DOHH2 (cell line): ENCODE data around the gene FCN2.

ENCODE experiments used
- H3F3A ChIP-seq: fragments of 200-600 bp; sonication (generic), shearing (Covaris generic); 2 replicates; pipeline ENCODE4 v1.6.0; 2016; ENCODE audit warnings: antibody characterized with exemption, mild to moderate bottlenecking; ENCODE audit not compliant: control insufficient read depth, insufficient read depth
- H3K27ac ChIP-seq: fragments of 200-600 bp; sonication (generic); 2 replicates; pipeline ENCODE4 v1.5.1; 2014; ENCODE audit warnings: low read depth, mild to moderate bottlenecking, low read length, moderate library complexity
- H3K27me3 ChIP-seq: fragments of 200-600 bp; sonication (generic); 2 replicates; pipeline ENCODE4 v1.6.1; 2014; ENCODE audit warnings: mild to moderate bottlenecking, low read length, mixed read lengths; ENCODE audit not compliant: control insufficient read depth
- H3K36me3 ChIP-seq: fragments of 200-600 bp; sonication (generic); 2 replicates; pipeline ENCODE4 v1.6.1; 2014; ENCODE audit warnings: mild to moderate bottlenecking, low read length, moderate library complexity, mixed read lengths; ENCODE audit not compliant: control insufficient read depth
- H3K4me1 ChIP-seq: fragments of 200-600 bp; sonication (generic); 2 replicates; pipeline ENCODE4 v1.6.1; 2014; ENCODE audit warnings: mild to moderate bottlenecking, low read length, mixed read lengths; ENCODE audit not compliant: control insufficient read depth
- H3K4me2 ChIP-seq: fragments of 200-600 bp; sonication (generic); 2 replicates; pipeline ENCODE4 v1.6.0; 2014; ENCODE audit warnings: mild to moderate bottlenecking, low read length, moderate library complexity
- H3K4me3 ChIP-seq: fragments of 200-600 bp; sonication (generic); 2 replicates; pipeline ENCODE4 v1.5.1; 2014; ENCODE audit warnings: mild to moderate bottlenecking, low read length, mixed read lengths
- H3K79me2 ChIP-seq: fragments of 200-600 bp; sonication (generic); 2 replicates; pipeline ENCODE4 v1.6.1; 2014; ENCODE audit warnings: mild to moderate bottlenecking, low read length, mixed read lengths; ENCODE audit not compliant: control insufficient read depth
- H3K9me2 ChIP-seq: fragments of 200-600 bp; sonication (generic); replicated peaks from 2 replicates; pipeline ENCODE4 v1.6.1; 2014; ENCODE audit warnings: mild to moderate bottlenecking, low read length, mixed read lengths; ENCODE audit not compliant: control insufficient read depth
- H3K9me3 ChIP-seq: fragments of 200-600 bp; sonication (generic); 2 replicates; pipeline ENCODE4 v1.6.1; 2014; ENCODE audit warnings: antibody characterized with exemption, low read length, mixed read lengths; ENCODE audit not compliant: control insufficient read depth, insufficient read depth
- H4K20me1 ChIP-seq: fragments of 200-600 bp; sonication (generic); 2 replicates; pipeline ENCODE4 v1.6.0; 2014; ENCODE audit warnings: low read depth, mild to moderate bottlenecking, antibody characterized with exemption, low read length, moderate library complexity; ENCODE audit not compliant: control insufficient read depth, insufficient read depth
- CTCF ChIP-seq: fragments of 200-600 bp; sonication (generic); IDR thresholded peaks from one replicate; pipeline ENCODE4 v1.5.1; 2014; ENCODE audit warnings: antibody characterized with exemption, mild to moderate bottlenecking, low read depth, low read length; ENCODE audit not compliant: poor library complexity, severe bottlenecking
- EZH2phosphoT487 ChIP-seq: fragments of 200-600 bp; sonication (generic); IDR thresholded peaks from 2 replicates; pipeline ENCODE4 v1.6.1; 2017; ENCODE audit warnings: borderline replicate concordance, mild to moderate bottlenecking, antibody characterized with exemption, low read length, moderate library complexity, mixed read lengths

Gene FCN2

GRCh38 chr9:134843740-134844139, 36.9 kb upstream of the FCN2 start:
- Histone ChIP-seq H3K9me2 (no peaks in the 10 kb centered on the region), H3F3A (no peaks in the 10 kb centered on the region), H3K4me3 (no peak overlapping the region), H3K79me2 (no peaks in the 10 kb centered on the region), H3K9me3 (no peaks in the 10 kb centered on the region; the same call in 1 of the 2 replicates), H4K20me1 (no peaks in the 10 kb centered on the region), H3K27me3 (no peaks in the 10 kb centered on the region), H3K27ac (no peak overlapping the region), H3K36me3 (no peaks in the 10 kb centered on the region), H3K4me1 (no peaks in the 10 kb centered on the region), H3K4me2 (no peak overlapping the region)
- TF ChIP-seq CTCF (no peak), EZH2phosphoT487 (no peak)

- H3K27me3 ChIP-seq, result no peaks in the 10 kb centered on the region
- no peaks in the 10 kb centered on the region for H3K9me2 ChIP-seq
- no peaks in the 10 kb centered on the region for H3K79me2 ChIP-seq
- no peak overlapping the region for H3K27ac ChIP-seq
- H3K4me2 ChIP-seq, result no peak overlapping the region
- no peaks in the 10 kb centered on the region for H3F3A ChIP-seq
- no peak for TF ChIP-seq CTCF
- TF ChIP-seq EZH2phosphoT487, result no peak
- no peaks in the 10 kb centered on the region; the same call in 1 of the 2 replicates for H3K9me3 ChIP-seq
- H3K4me1 ChIP-seq, result no peaks in the 10 kb centered on the region
- no peaks in the 10 kb centered on the region for H4K20me1 ChIP-seq
- no peak overlapping the region for H3K4me3 ChIP-seq
- H3K36me3 ChIP-seq, result no peaks in the 10 kb centered on the region
These were observed 35.8 kb upstream of the FCN2 start for GRCh38 chr9:134844821-134845220.

GRCh38 chr9:134846187-134846586, 34.4 kb upstream of the FCN2 start:
- no peaks in the 10 kb centered on the region for H3K36me3 ChIP-seq
- H3K4me1 ChIP-seq, result no peaks in the 10 kb centered on the region
- no peak overlapping the region for H3K4me3 ChIP-seq
- no peaks in the 10 kb centered on the region for H4K20me1 ChIP-seq
- no peak overlapping the region for H3K27ac ChIP-seq
- H3K79me2 ChIP-seq, result no peaks in the 10 kb centered on the region
- no peaks in the 10 kb centered on the region for H3K27me3 ChIP-seq
- no peaks in the 10 kb centered on the region for H3F3A ChIP-seq
- no peak for TF ChIP-seq EZH2phosphoT487
- no peak for TF ChIP-seq CTCF
- no peaks in the 10 kb centered on the region for H3K9me2 ChIP-seq
- no peak overlapping the region for H3K4me2 ChIP-seq
- peaks cover 12% of the 10 kb centered on the region for H3K9me3 ChIP-seq

GRCh38 chr9:134846699-134847098, 33.9 kb upstream of the FCN2 start:
- H3K4me1 ChIP-seq, result no peaks in the 10 kb centered on the region
- no peaks in the 10 kb centered on the region for H3F3A ChIP-seq
- no peak overlapping the region for H3K27ac ChIP-seq
- no peaks in the 10 kb centered on the region for H4K20me1 ChIP-seq
- H3K4me2 ChIP-seq, result no peak overlapping the region
- no peaks in the 10 kb centered on the region for H3K9me2 ChIP-seq
- no peaks in the 10 kb centered on the region for H3K79me2 ChIP-seq
- no peaks in the 10 kb centered on the region for H3K36me3 ChIP-seq
- no peaks in the 10 kb centered on the region for H3K27me3 ChIP-seq
- TF ChIP-seq EZH2phosphoT487 (no peak), CTCF (no peak)
- peaks cover 17% of the 10 kb centered on the region for H3K9me3 ChIP-seq
- no peak overlapping the region for H3K4me3 ChIP-seq
